WTC11 (cell line): ENCODE data around the gene ARMH1. TPM values are rescaled to one million over a fixed set of nuclear protein-coding genes. Genes with fewer than 3 reads are reported as not detected.
A peak's percentile ranks its signal among the peaks of the same experiment; 100 is the strongest.

Experiments used
- ATF1 ChIP-seq: sonication (generic); formaldehyde crosslinking; IDR thresholded peaks from 2 replicates; pipeline ENCODE4 v1.8.1; 2023; ENCODE audit warnings: mild to moderate bottlenecking, moderate library complexity, missing genetic modification reagents
- CBFB ChIP-seq: sonication (generic); formaldehyde crosslinking; IDR thresholded peaks from 2 replicates; pipeline ENCODE4 v1.8.1; 2022; ENCODE audit warnings: mild to moderate bottlenecking, low read depth, missing genetic modification reagents
- CREB1 ChIP-seq: sonication (generic); formaldehyde crosslinking; IDR thresholded peaks from 2 replicates; pipeline ENCODE4 v1.8.0; 2023; ENCODE audit warnings: mild to moderate bottlenecking, missing genetic modification reagents
- ELF4 ChIP-seq: sonication (generic); formaldehyde crosslinking; IDR thresholded peaks from 2 replicates; pipeline ENCODE4 v1.8.1; 2022; ENCODE audit warnings: low read depth, mild to moderate bottlenecking, moderate library complexity, missing genetic modification reagents
- FOXP1 ChIP-seq: sonication (generic); formaldehyde crosslinking; IDR thresholded peaks from 2 replicates; pipeline ENCODE4 v1.8.0; 2022; ENCODE audit warnings: missing genetic modification reagents, mild to moderate bottlenecking, moderate library complexity, borderline replicate concordance
- IRF2 ChIP-seq: sonication (generic); formaldehyde crosslinking; IDR thresholded peaks from 2 replicates; pipeline ENCODE4 v1.8.0; 2022; ENCODE audit warnings: low read depth, missing genetic modification reagents, borderline replicate concordance
- MXD4 ChIP-seq: fragments of 250-450 bp; sonication (Bioruptor Pico); IDR thresholded peaks from 2 replicates; pipeline ENCODE4 v1.8.0; 2021; ENCODE audit warnings: mild to moderate bottlenecking, moderate library complexity, borderline replicate concordance
- MYBL2 ChIP-seq: sonication (generic); formaldehyde crosslinking; IDR thresholded peaks from 2 replicates; pipeline ENCODE4 v1.8.1; 2023; ENCODE audit warnings: mild to moderate bottlenecking, moderate library complexity, missing genetic modification reagents
- NFATC4 ChIP-seq: fragments of 250-450 bp; sonication (Bioruptor Pico); IDR thresholded peaks from 2 replicates; pipeline ENCODE4 v1.9.0; 2021; ENCODE audit warnings: mild to moderate bottlenecking
- NR1H2 ChIP-seq: sonication (generic); formaldehyde crosslinking; IDR thresholded peaks from 2 replicates; pipeline ENCODE4 v1.9.0; 2021; ENCODE audit warnings: mild to moderate bottlenecking, moderate library complexity, missing genetic modification reagents
- PRDM15 ChIP-seq: sonication (generic); formaldehyde crosslinking; IDR thresholded peaks from 2 replicates; pipeline ENCODE4 v1.8.0; 2022; ENCODE audit warnings: missing genetic modification reagents
- USF2 ChIP-seq: sonication (generic); formaldehyde crosslinking; IDR thresholded peaks from 2 replicates; pipeline ENCODE4 v1.8.1; 2023; ENCODE audit warnings: mild to moderate bottlenecking, missing genetic modification reagents, moderate library complexity
- ZNF138 ChIP-seq: sonication (generic); formaldehyde crosslinking; conservative IDR thresholded peaks from 2 replicates; pipeline ENCODE4 v1.8.1; 2022; ENCODE audit warnings: mild to moderate bottlenecking, moderate library complexity, missing genetic modification reagents
- total RNA-seq: library from RNA; stranded (reverse); gene quantifications from 3 replicates; pipeline ENCODE4 v1.2.3, GENCODE V29; 2021
- TF ChIP-seq, protein P1 (sequence below): sonication (generic); formaldehyde crosslinking; IDR thresholded peaks from 2 replicates; pipeline ENCODE4 v1.8.1; 2023; ENCODE audit warnings: mild to moderate bottlenecking, missing genetic modification reagents
- TF ChIP-seq, protein P2 (sequence below): fragments of 250-450 bp; sonication (Bioruptor Pico); conservative IDR thresholded peaks from 2 replicates; pipeline ENCODE4 v1.9.0; 2021; ENCODE audit warnings: mild to moderate bottlenecking
- TF ChIP-seq, protein P3 (sequence below): sonication (generic); formaldehyde crosslinking; IDR thresholded peaks from 2 replicates; pipeline ENCODE4 v1.8.0; 2023; ENCODE audit warnings: missing genetic modification reagents

The ARMH1 gene
- total RNA-seq, 1 experiment from 2014 or later = 0.74 TPM

DNA sequence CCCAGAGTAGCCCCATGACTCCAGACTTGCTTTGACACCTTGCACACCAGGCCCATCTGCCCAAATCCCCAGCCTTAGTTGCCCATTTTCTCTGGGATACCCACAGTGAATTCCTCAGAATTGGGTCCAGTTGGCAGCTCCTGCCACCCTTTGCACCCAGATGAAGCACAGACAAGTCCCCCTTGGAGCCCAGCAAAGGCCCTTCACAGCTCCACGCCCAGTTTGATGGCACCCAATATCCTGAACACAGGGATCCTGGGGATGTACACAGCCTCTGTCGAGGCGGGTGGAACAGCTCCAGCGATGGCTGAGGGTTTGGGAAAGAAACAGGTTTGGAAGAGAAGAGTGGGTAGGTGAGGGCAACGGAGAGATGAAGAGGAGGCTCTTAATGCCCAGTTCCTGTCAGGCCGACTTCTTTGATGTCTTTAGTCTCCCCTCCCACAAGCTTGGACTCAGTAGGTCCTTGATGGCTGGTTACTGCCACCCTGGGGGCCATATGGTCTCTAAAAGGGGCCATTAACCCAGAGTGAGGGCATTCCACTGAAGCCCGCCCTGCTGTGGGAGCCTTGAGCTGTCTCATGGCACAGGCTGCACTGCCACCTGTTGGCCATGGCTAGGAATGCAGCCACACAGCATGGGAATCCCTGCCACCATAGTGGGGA lies 21.9 kb upstream of the ARMH1 start (continued):
- TF ChIP-seq FOXP1 (CRISPR knock-in tag) (0 out of 2 replicates have a peak, but pooled peaks have one; percentile 34), CBFB (CRISPR knock-in tag) (no peak), ELF4 (CRISPR knock-in tag) (no peak), MYBL2 (CRISPR knock-in tag) (no peak), ZNF138 (CRISPR knock-in tag) (no peak), NR1H2 (no peak), IRF2 (no peak), PRDM15 (no peak), ATF1 (CRISPR knock-in tag) (no peak), USF2 (CRISPR knock-in tag) (no peak), CREB1 (CRISPR knock-in tag) (no peak), NFATC4 (CRISPR knock-in tag) (0 out of 2 replicates have a peak, but pooled peaks have one; percentile 13), MXD4 (no peak)
- TF ChIP-seq, protein P1, sequence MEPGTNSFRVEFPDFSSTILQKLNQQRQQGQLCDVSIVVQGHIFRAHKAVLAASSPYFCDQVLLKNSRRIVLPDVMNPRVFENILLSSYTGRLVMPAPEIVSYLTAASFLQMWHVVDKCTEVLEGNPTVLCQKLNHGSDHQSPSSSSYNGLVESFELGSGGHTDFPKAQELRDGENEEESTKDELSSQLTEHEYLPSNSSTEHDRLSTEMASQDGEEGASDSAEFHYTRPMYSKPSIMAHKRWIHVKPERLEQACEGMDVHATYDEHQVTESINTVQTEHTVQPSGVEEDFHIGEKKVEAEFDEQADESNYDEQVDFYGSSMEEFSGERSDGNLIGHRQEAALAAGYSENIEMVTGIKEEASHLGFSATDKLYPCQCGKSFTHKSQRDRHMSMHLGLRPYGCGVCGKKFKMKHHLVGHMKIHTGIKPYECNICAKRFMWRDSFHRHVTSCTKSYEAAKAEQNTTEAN (CRISPR knock-in tag) = no peak
- TF ChIP-seq, protein P2, sequence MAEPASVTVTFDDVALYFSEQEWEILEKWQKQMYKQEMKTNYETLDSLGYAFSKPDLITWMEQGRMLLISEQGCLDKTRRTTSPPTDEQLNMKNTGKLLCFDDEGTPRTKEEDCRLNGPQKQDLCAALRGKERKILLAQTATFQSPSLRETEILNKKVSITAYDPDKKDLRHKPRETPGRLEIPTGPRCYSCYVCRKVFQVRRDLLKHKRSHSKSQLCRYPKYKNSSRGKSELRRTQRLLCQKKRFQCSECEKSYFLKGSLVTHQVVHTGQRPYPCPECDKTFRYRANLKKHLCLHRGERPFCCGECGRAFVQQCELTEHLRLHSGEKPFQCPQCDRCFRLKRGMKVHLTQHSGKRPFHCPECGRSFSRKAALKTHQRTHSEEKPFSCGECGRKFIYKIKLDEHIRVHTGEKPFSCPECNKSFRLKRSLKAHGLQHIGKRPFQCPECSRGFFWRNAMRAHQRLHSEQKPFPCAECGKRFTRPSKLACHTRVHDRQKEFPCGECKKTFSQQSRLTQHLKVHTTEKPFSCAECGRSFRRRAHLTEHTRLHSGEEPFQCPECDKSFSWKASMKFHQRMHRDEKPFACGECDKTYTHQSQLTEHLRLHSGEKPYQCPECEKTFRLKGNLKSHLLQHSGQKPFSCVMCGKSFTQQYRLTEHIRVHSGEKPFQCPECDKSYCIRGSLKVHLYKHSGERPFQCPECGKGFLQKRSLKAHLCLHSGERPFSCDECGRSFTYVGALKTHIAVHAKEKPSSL (CRISPR knock-in tag) = 0 out of 2 replicates have a peak, but pooled peaks have one; percentile 34
- TF ChIP-seq, protein P3, sequence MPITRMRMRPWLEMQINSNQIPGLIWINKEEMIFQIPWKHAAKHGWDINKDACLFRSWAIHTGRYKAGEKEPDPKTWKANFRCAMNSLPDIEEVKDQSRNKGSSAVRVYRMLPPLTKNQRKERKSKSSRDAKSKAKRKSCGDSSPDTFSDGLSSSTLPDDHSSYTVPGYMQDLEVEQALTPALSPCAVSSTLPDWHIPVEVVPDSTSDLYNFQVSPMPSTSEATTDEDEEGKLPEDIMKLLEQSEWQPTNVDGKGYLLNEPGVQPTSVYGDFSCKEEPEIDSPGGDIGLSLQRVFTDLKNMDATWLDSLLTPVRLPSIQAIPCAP (CRISPR knock-in tag) = no peak
- TF ChIP-seq, all 79 proteins: peak for 6
